ENCODE results near the gene DNAH10.

The DNAH10 gene

DNA sequence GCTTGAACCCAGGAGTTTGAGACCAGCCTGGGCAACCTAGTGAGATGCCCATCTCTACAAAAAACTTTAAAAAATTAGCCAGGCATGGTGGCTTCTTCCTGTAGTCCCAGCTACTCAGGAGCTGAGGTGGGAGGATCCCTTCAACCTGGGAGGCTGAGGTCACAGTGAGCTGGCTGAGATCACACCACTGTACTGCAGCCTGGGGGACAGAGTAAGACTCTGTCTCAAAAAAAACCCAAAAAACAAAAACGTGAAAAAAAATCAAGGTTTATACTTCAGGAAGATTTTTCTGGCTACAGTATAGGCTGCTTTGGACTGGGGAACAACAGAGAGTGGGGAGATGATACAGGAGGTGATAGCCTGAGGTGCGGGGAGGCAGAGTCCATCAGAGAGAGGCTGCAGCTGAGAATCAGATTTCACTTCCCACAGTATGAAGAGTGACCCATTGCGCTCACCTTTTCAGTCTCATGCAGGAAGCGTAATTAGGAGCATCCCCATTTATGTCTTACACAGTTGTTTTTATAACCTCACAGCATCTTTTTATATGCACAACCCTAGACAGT lies 28.9 kb downstream of the DNAH10 start:
- DNase-seq: no peak

DNA sequence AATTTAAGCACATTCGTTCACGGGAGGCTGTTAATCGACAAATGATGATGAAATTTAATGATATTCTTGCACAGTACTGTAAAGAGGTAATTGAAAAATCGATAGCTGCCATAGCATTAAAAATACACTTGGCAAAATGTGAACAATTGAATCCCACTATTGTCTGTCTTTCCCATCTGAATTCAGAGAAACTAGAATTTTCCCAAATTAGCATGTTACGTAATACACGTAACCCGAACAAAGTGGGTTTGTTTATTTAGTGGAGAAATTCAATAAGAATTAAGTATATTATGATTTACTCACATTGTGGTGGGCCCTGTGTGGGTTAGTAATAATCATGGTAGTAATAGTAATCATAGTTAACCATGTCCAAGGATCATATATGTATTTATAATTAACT lies 31.9 kb downstream of the DNAH10 start:
- no peak for DNase-seq

DNA sequence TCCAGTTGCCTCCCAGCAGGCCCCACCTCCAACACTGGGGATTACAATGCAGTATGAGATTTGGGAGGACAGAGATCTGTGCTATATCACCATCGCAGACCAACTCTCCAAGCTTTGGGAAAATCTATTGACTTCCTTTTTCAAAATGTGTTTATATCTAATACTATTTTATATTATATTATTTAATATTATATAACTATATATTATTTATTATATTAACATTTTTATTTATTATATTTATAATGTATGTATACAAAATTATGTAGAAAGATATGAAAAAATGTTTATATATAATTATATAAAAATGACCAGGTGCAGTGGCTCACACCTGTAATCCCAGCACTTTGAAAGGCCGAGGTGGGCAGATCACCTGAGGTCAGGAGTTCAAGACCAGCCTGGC lies 36.4 kb downstream of the DNAH10 start:
- no peak for DNase-seq

GRCh38 chr12:123799227-123799626 lies 37.1 kb downstream of the DNAH10 start:
- no peak for DNase-seq

DNA sequence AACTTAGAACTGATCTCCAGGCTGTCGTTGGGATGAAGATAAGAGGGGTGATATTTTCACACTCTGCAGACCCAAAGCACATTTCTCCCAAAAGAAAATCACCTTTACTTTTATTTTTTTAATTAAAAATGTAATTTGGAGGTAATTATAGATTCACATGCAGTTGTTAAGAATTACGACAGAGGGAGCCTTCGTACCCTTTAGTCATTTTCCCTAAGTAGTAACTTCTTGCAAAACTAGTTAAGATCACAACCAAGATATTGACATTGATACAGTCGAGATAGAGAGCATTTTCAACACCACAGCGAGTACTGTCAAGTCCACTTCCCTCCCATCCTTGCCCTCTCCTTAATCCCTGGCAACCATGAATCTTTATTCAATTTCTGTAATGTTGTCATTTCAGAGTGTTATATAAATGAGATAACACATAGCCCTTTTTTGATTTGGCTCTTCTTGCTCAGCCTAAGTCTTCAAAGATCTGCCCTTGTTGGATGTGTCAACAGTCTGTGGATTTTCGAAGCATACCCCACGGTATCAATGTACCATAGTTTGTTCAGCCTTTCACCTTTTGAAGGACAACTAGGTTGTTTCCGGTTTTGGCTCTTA lies 39.6 kb downstream of the DNAH10 start:
- no peak for DNase-seq

DNA sequence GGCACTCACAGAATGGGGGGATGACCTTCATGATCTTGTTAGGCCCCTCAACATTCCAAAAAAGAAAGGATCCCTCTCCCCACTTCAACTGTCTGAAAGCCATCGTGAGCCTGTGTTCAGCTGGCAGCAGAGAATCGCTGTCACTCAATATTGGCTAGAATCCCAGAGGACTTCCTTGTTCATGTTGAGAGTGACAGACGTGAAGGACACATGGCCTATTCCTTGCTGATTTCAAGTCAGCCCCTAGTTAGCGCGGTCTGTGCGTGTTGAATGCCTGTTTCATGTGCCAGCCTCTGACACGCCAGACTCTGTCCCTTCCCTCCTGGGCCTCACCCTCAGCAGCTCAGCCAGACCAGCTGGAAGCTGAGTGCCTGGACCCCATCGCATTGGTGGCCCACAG lies 43.1 kb downstream of the DNAH10 start:
- no peak for DNase-seq

DNA sequence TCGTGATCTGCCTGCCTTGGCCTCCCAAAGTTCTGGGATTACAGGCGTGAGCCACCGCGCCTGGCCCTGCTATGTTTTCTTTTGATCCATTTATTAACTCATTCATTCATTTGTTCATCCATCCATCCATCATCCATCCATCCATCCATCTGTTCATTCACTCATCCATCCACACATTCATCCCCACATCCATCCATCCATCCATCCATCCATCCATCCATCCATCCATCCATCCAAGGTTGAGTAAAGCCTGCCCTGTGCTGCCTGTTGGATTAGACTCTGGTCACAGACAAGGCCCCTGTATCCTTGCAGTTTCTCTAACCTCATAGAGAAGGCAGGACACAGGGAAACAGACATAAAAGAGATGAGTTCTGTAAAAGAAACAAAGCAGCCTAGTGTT lies 44.9 kb downstream of the DNAH10 start:
- no peak for DNase-seq

DNA sequence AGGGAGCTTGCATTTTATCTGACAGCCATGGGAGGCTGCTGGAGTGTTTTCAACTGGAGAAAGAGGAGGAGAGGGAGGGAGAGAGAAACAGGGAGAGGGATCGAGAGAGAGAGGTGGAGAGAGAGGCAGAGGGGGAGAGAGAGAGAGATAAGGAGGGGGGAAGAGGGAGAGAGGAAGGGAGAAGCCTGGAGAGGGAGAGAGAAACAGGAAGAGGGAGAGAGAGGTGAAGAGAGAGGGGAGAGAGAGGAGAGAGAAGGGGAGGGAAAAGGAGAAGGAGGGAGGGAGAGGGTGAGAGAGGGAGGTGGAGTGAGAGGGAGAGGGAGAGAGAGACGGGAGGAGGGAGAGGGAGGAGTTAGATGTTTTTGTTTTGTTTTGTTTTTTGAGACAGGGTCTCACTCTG lies 45.6 kb downstream of the DNAH10 start:
- DNase-seq: no peak

GRCh38 chr12:123808167-123808566 lies 46.1 kb downstream of the DNAH10 start:
- DNase-seq: no peak

- DNase-seq: no peak
Observed at GRCh38 chr12:123813349-123813748, 51.2 kb downstream of the DNAH10 start.

DNA sequence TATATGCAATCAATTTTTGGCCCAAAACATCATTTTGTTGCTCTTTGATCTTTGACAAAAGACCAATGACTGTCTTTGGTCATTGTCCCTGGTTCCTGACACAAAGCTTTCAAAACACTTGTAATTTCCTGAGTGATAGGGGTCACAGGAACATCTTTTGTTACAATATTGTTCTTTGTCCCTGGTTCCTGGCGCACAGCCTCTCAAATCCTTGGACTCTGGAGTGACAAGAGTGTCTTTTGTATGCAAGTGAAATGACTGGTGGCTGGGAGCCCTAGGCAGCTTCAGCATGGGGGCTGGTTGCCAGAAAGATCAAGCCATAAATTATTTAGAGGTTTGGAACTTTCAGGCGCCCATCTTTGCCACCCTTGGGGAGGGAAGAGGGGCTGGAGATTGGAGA lies 53.9 kb downstream of the DNAH10 start:
- no peak for DNase-seq

DNA sequence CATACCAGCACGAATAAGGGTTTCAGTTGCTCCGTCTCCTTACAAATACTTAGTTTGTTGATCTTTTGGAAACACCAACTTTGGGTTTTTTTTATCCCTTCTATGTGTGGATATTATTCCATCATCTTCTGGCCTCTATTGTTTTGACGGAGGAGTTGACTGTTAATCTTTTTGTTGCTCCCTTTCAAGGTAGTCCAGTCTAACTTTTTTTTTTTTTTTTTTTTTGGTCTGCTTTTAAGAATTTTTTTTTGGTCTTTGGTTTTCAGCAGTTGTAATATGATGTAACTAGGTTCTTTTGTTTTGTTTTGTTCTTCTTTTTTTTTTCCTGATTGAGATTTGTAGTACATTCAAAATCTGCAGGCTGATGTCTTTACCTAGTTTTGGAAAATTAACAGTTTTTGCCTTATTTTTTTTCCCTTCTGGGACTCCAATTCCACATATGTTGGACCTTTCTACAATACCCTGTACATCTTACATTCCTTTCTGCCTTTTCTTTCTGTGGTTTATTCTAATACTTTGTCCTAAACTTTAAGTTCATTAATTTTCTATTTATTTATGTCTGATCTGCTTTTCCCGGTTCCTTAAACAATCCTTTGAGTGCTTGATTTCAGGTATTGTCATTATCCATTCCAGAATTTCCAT lies 54.9 kb downstream of the DNAH10 start:
- DNase-seq: no peak

- DNase-seq: no peak
Observed at GRCh38 chr12:123822804-123823203, 60.7 kb downstream of the DNAH10 start.

DNA sequence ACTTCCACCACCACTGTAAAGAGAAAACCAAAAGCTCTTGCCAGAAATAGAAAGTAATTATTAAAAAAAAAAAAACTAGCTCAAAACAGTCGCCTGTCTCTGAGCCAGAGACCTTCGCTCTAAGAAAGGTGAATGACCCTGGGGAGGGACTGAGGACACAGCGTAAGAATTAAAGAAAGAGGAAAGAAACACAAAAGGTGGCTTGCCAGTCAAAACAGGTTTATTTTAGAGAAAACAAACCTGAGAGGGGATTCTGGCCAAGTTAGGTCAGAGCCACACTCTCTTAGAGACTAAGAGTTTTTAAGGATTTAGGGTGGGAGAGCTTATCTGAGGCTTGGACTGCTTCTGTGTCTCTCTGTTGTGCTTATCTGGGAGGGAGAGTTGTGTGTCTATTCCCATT lies 66.0 kb downstream of the DNAH10 start:
- no peak for DNase-seq

DNA sequence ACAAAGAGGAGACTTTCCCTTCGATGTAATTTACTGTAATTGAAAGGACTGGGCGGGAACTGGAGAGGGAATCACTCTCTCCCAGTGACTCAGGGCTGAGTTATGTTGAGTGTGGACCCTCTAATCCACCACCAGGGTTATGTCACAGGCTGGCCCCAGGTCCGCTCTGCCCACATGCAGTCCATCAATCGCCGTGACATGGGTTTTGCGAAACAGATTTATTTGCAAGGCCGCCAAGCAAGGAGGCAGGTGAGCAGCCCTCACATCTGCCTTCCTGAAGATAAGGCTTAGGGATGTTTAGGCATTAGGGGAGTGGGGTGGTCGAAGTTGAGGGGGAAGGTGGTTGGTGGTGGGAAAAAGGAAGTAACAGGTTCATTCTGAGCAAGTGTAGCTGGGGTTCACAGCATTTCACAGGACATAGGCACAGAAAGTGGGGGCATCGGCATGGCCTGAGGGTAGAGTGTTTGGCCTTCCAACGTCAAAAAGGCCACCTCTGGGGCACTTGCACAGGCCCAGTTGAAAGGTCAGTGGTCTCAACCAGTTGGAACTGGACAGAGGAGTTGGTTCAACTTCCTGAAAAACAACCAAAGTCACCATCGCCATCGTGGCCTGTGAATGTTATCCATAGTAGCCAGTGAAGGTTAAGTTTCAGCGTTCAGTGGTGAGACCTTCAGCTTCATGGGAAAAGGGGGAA lies 66.9 kb downstream of the DNAH10 start:
- no peak for DNase-seq

GRCh38 chr12:123829561-123829960 lies 67.5 kb downstream of the DNAH10 start:
- DNase-seq: no peak

DNA sequence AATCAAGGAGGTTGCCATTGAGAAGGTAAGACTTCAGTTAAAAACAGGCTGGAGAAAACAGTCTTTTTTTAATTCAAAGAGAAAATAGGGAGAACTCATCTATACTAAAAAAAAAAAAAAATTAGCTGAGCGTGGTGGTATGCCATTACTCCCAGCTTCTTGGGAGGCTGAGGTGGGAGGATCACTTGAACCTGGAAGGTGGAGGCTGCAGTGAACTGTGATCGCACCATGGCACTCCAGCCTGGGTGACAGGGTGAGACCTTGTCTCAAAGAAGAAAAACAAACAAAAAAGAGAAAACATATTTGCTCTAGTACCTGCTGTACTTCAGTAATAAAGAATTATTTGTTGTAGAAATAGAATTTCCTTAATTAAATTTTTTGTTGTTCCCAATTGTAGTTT lies 68.6 kb downstream of the DNAH10 start:
- no peak for DNase-seq

DNA sequence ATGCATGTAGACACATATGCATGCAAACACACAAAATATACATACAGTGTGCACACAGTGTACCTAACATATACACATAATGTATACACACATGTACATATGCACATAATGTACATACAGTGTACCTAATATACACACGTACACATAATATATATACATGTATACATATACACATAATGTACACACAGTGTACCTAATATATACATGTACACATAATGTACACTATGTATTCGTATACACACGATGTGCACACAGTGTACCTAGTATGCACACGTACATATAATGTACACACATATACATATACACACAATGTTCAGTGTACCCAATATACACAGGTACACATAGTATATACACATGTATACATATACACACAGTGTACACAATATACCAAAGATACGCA lies 70.0 kb downstream of the DNAH10 start:
- no peak for DNase-seq

DNA sequence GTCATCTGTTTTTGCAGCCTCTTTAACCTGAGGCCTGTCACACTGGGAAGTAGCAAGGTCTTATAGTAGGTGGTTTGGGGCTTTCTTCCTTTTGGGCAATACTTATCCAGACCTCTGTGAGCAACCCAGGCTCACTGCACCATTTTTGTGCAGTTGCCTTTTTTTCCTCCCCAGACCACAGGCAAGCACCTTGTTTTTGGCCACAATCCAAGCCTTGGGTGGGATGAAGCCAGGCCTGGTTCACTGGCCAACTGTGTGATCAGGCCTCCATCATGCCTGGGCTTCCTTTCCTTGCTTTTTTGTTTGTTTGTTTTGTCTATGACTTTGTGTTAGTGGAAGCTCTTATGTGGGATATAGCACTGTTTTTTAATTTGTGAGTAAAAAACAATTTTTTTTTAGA lies 71.7 kb downstream of the DNAH10 start:
- DNase-seq: no peak

- no peak for DNase-seq
Observed at GRCh38 chr12:123834845-123835244, 72.7 kb downstream of the DNAH10 start.

DNA sequence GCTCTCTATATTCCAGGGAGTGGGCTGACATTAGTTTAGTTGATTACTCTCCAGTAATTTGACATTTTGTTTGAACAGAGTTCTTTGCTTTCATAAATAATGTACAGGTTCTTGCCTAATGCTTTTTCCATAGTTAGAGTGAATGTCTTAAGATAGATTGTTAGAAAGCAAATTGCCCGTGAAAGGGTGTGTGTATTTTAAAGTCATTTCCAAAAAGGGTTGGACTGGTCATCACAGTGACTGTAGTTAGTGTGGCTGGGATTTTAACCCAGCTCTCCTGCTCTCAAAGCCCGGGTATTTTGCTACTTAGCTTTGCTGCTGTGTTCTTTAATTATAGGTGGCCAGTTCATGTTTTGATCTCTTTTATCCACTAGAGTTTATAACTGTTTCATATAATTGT lies 74.2 kb downstream of the DNAH10 start:
- no peak for DNase-seq

DNA sequence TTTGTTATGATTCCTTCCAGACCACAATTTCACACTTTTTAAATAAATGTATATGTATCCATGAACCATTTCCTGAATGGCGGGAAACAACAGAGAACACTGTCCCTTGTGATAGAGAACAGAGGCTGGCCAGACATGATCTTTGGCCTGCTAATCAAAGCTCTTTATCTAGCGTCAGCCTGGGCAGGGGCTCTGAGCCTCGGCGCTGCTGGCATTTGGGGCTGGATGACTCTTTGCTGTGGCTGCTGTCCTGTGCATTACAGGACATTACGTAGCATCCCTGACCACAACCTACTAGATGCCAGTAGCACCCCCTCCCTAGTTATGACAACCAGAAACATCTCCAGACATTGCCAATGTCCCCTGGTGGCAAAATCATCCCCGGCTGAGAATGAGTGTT lies 77.7 kb downstream of the DNAH10 start:
- no peak for DNase-seq

DNA sequence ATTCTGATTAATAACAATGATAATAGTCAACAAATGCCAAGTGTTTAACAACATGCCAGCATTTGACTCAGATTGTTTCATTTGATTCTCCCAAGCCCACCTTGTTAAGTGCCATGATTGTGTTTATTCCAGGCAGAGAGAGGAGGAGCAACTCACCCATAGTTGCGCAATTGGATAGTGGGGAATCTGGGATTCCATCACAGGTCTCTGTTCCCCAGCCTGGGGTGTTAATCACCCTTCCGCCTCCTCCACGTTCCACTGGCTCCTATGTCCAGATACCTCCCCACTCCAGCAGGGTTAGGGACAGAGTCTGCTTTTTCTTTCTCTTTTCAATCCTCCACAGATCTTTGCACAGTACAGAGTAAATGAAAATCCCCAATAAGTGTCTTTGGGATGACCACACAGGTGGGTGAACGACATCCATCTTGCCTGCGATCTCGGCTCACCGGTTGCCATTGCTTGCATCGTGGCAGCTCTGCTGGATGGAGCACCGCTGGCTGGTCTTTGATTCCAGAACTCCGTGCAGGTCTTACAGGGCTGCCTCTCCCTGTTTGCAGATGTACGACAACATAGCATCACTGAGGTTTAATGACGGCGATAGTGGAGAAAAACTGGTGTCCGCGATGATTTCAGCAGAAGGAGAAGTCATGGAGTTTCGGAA lies 78.8 kb downstream of the DNAH10 start:
- DNase-seq: no peak

Measured in inflammatory macrophage (primary cell).